Lung (tissue), 12 donors: Measurements from ENCODE around the gene OSGIN1. TPM values are rescaled to one million over a fixed set of nuclear protein-coding genes. Genes with fewer than 3 reads are reported as not detected.
A peak's percentile ranks its signal among the peaks of the same experiment; 100 is the strongest.
"Not testable (repeated sequence)": the region's sequence is repeated elsewhere in the genome, so short reads cannot be mapped to it uniquely, and the experiment has no call there.

Experiments used
- ATAC-seq: fragments of 200-7000 bp; cut with Tn5 transposase; one replicate; pipeline ENCODE4 v1.9.1; 2020; ENCODE audit warnings: moderate number of reproducible peaks; ENCODE audit not compliant: insufficient read depth, low FRiP score
- DNase-seq, 3 donors: peaks; one replicate each; pipeline ENCODE4 v3.0.0-alpha.2; 2013 to 2017
- H3K27ac ChIP-seq, 2 donors: one replicate each; pipeline ENCODE4 v1.5.1; 2013; ENCODE audit warnings: mild to moderate bottlenecking in 2 of 2, moderate library complexity in 2 of 2, control low read depth in 1 of 2, inconsistent platforms in 1 of 2, low read depth in 1 of 2, low read length in 1 of 2
- H3K27me3 ChIP-seq, 3 donors: one replicate each; pipeline ENCODE4 v1.5.1; 2013; ENCODE audit warnings: low read length in 2 of 3; ENCODE audit not compliant: control insufficient read depth in 3 of 3, insufficient read depth in 3 of 3
- H3K36me3 ChIP-seq, 4 donors: one replicate each; pipeline ENCODE4 v1.5.1; 2013; ENCODE audit warnings: low read length in 4 of 4, mild to moderate bottlenecking in 1 of 4, moderate library complexity in 1 of 4; ENCODE audit not compliant: control insufficient read depth in 4 of 4, insufficient read depth in 4 of 4
- H3K4me1 ChIP-seq, 5 donors: one replicate each; pipeline ENCODE4 v1.5.1; 2013; ENCODE audit warnings: low read length in 5 of 5, mild to moderate bottlenecking in 2 of 5, moderate library complexity in 1 of 5; ENCODE audit not compliant: control insufficient read depth in 5 of 5, insufficient read depth in 5 of 5
- H3K4me3 ChIP-seq: one replicate; pipeline ENCODE4 v1.5.1; 2013; ENCODE audit warnings: mild to moderate bottlenecking, control low read depth, moderate library complexity
- H3K9ac ChIP-seq, 2 donors: one replicate each; pipeline ENCODE4 v1.5.1; 2013; ENCODE audit warnings: low read length in 2 of 2, control low read depth in 1 of 2; ENCODE audit not compliant: insufficient read depth in 1 of 2
- H3K9me3 ChIP-seq, 4 donors: one replicate each; pipeline ENCODE4 v1.5.1; 2013; ENCODE audit warnings: low read length in 3 of 4, mild to moderate bottlenecking in 1 of 4, moderate library complexity in 1 of 4; ENCODE audit not compliant: control insufficient read depth in 4 of 4, insufficient read depth in 3 of 4
- CTCF ChIP-seq: IDR thresholded peaks from 2 replicates; pipeline ENCODE4 v1.5.1; 2012; ENCODE audit warnings: mild to moderate bottlenecking; ENCODE audit errors: control extremely low read depth, extremely low read depth
- WGBS, 2 donors: extraction: QIAGEN DNeasy Blood & Tissue Kit; methylation state at CpG; one replicate each; pipeline ENCODE4 v1.1.7; 2013; 5-methylcytosine and 5-hydroxymethylcytosine counted together
- polyA plus RNA-seq, 2 donors: library from polyadenylated mRNA; stranded (reverse); fragments of 200-250 nt; gene quantifications; one replicate each; pipeline ENCODE4 v1.2.1, GENCODE V29; 2013
- total RNA-seq, 2 donors: library from RNA; depleted of rRNA in 1 of 2; stranded (reverse); fragments of >200 nt in 1 of 2; gene quantifications; one replicate each; pipeline ENCODE4 v1.2.1, GENCODE V29; 2014 to 2021
- donor health status: control.
- donor health status: control.
- donor health status: Bipolar disorder and iron deficiency.
- donor health status: healthy.
- donor health status: DM: yes; HTN: yes; CAD: no.

The OSGIN1 gene
- total and polyA plus RNA-seq, 4 donors: 1.5 to 17.9 (median 13.8) TPM

- Histone ChIP-seq H3K36me3 (no peaks in the 10 kb centered on the region), H3K9ac (no peak overlapping the region), H3K4me3 (no peak overlapping the region), H3K9me3 (no peaks in the 10 kb centered on the region), H3K27ac (no peak overlapping the region), H3K27me3 (no peaks in the 10 kb centered on the region), H3K4me1 (peaks cover 0 to 17% (median 5%) of the 10 kb centered on the region in 5 donors)
- no peak for TF ChIP-seq CTCF
- no peak for DNase-seq
- 92 to 95% methylated on average over 5 of the region's 5 CpGs for WGBS, 2 donors
- no peak for ATAC-seq
Observed at GRCh38 chr16:83949724-83950001, 3.4 kb upstream of the OSGIN1 start.

- peaks cover 0 to 17% (median 5%) of the 10 kb centered on the region in 5 donors for H3K4me1 ChIP-seq
- not testable (repeated sequence) for H3K9me3 ChIP-seq, H3K27ac ChIP-seq, H3K9ac ChIP-seq, DNase-seq, H3K36me3 ChIP-seq, H3K27me3 ChIP-seq, H3K4me3 ChIP-seq, ATAC-seq
- 76 to 84% methylated on average over 10 of the region's 10 CpGs for WGBS, 2 donors
Observed at GRCh38 chr16:83950862-83951399, 2.1 kb upstream of the OSGIN1 start.

- Histone ChIP-seq H3K4me3 (no peak overlapping the region), H3K27ac (no peak overlapping the region), H3K9me3 (no peaks in the 10 kb centered on the region), H3K4me1 (peaks cover 0 to 17% (median 5%) of the 10 kb centered on the region in 5 donors), H3K36me3 (no peaks in the 10 kb centered on the region), H3K27me3 (no peaks in the 10 kb centered on the region), H3K9ac (no peak overlapping the region)
- WGBS, 2 donors: 60% methylated on average over 8 of the region's 8 CpGs
- no peak for DNase-seq
- no peak for TF ChIP-seq CTCF
- ATAC-seq: no peak
Observed at GRCh38 chr16:83951544-83951943, 1.5 kb upstream of the OSGIN1 start.

GRCh38 chr16:83952587-83952939 is 477 bp upstream of the OSGIN1 start:
- no peak for DNase-seq
- ATAC-seq: peak; percentile 2
- no peak overlapping the region for H3K4me3 ChIP-seq
- H3K36me3 ChIP-seq: peaks cover 0 to 3% (median 0%) of the 10 kb centered on the region in 4 donors
- no peaks in the 10 kb centered on the region for H3K9me3 ChIP-seq
- no peak for TF ChIP-seq CTCF
- H3K27me3 ChIP-seq: no peaks in the 10 kb centered on the region
- no peak overlapping the region for H3K9ac ChIP-seq
- H3K27ac ChIP-seq: peak overlapping the region; percentile 25 to 95
- 15 to 30% methylated on average over 8 of the region's 8 CpGs for WGBS, 2 donors
- peaks cover 0 to 17% (median 5%) of the 10 kb centered on the region in 5 donors for H3K4me1 ChIP-seq
